ENCODE results near the gene MRPL43.

DNA sequence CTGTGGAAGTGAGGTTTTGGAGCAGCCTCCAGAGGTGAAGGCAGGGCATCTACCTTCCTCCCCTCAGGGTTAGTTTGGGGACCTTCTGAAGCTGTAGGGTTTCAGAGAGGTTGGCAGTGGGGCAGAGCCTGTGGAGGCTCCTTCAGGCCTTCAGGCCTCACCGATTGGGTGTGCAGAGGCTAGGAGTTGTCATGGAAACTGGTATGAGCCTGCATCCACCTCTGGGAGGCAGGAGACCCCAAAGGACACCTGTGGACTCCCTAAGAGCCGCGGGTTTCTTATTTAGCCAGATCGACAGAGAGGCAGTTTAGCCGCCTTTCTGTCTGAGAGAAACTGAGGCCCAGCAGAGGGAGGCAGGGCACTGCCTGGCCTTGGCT is 14.3 kb upstream of the MRPL43 start:
- TF ChIP-seq CTCF (IDR thresholded peaks at IDR 0.05): no peak
- TF ChIP-seq POLR2A (IDR thresholded peaks at IDR 0.05): no peak
- TF ChIP-seq EP300 (IDR thresholded peaks at IDR 0.05): no peak

Measured in ovary (tissue), 3 donors.